Sigmoid colon (tissue), 4 donors: ENCODE results near the gene SGSM2.

ENCODE experiments used
- EP300 ChIP-seq, 4 donors: sonication (generic); formaldehyde crosslinking; IDR thresholded peaks; one replicate each; pipeline ENCODE4 v1.6.1; 2017; ENCODE audit warnings: antibody characterized with exemption in 4 of 4
- POLR2A ChIP-seq, 2 donors: fragments of 450-650 bp; IDR thresholded peaks; one replicate each; pipeline ENCODE4 v1.6.1; 2016; ENCODE audit warnings: antibody characterized with exemption in 2 of 2, mild to moderate bottlenecking in 2 of 2, moderate library complexity in 2 of 2
- TF ChIP-seq, protein P1 (sequence below), 4 experiments: fragments of 450-650 bp in 3 of 4; fragments of 200-600 bp in 1 of 4; IDR thresholded peaks; one replicate each; pipeline ENCODE4 v1.5.1; 2016 to 2019; ENCODE audit warnings: antibody characterized with exemption in 4 of 4, mild to moderate bottlenecking in 3 of 4, moderate library complexity in 2 of 4

DNA sequence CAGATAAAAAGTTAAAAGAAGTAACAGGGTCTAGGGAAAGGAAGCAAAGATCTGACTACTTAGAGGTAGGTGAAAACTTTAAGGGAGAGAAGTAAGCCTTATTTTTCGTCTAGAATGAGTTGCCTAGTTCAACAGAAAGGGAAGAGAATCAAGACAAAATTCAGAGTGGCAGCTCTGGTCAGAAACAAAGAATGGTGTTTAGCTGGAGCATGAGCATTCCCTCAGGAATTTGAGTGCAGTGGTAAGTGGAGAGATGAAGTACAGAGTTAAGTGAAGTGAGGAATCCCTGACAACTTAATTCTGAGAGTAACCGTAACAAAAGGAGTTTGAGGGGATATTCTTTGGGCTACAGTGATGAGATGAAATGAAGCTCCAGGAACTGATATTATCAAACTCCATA lies 45.2 kb upstream of the SGSM2 start:
- TF ChIP-seq POLR2A (IDR thresholded peaks at IDR 0.05), result no peak
- TF ChIP-seq, protein P1, sequence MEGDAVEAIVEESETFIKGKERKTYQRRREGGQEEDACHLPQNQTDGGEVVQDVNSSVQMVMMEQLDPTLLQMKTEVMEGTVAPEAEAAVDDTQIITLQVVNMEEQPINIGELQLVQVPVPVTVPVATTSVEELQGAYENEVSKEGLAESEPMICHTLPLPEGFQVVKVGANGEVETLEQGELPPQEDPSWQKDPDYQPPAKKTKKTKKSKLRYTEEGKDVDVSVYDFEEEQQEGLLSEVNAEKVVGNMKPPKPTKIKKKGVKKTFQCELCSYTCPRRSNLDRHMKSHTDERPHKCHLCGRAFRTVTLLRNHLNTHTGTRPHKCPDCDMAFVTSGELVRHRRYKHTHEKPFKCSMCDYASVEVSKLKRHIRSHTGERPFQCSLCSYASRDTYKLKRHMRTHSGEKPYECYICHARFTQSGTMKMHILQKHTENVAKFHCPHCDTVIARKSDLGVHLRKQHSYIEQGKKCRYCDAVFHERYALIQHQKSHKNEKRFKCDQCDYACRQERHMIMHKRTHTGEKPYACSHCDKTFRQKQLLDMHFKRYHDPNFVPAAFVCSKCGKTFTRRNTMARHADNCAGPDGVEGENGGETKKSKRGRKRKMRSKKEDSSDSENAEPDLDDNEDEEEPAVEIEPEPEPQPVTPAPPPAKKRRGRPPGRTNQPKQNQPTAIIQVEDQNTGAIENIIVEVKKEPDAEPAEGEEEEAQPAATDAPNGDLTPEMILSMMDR (IDR thresholded peaks at IDR 0.05), result no peak
- no peak for TF ChIP-seq EP300 (IDR thresholded peaks at IDR 0.05)
